ENCODE measurements around the gene EVA1B. TPM values are rescaled to one million over a fixed set of nuclear protein-coding genes. Genes with fewer than 3 reads are reported as not detected.

Gene EVA1B
- total RNA-seq, 1 experiment from 2014 or later, result 25.1 TPM

- ATAC-seq (peak; percentile 93), DNase-seq (ENCODE audit: low read depth, low spot score) (peak; percentile 72)
- Histone ChIP-seq H3K27ac (ENCODE audit: low read depth, low read length) (peak overlapping the region; percentile 81), H3K4me2 (ENCODE audit: low read length) (peak overlapping the region; percentile 82), H3K9me2 (ENCODE audit: insufficient read depth) (no peaks in the 10 kb centered on the region), H3K9ac (ENCODE audit: low read length) (peak overlapping the region; percentile 63), H3K27me3 (ENCODE audit: insufficient read depth, low read length) (no peaks in the 10 kb centered on the region), H3K4me1 (ENCODE audit: control insufficient read depth in 1 of 2, insufficient read depth in 2 of 2, low read length in 2 of 2) (peaks cover 4 to 23% of the 10 kb centered on the region in 2 experiments; a peak in 1 of 4 replicates), H4K20me1 (ENCODE audit: insufficient read depth) (no peaks in the 10 kb centered on the region), H3K9me3 (ENCODE audit: control insufficient read depth in 1 of 2, insufficient read depth in 1 of 2, low read depth in 1 of 2, low read length in 2 of 2) (no peaks in the 10 kb centered on the region), H3K4me3 (replicated peaks in 1 of 2; ENCODE audit: low read depth in 1 of 2, low read length in 2 of 2) (peak overlapping the region; percentile 60 to 67), H3K36me3 (ENCODE audit: control insufficient read depth in 1 of 2, insufficient read depth in 2 of 2, low read length in 2 of 2) (peaks cover 23% of the 10 kb centered on the region in 2 experiments; a peak in 3 of 4 replicates), H2AFZ (ENCODE audit: low read depth, low read length, poor library complexity, severe bottlenecking) (no peak overlapping the region), H3K79me2 (ENCODE audit: insufficient read depth, low read length) (0 out of 2 replicates have a peak, but pooled peaks cover 4% of the 10 kb centered on the region)
- intact Hi-C loops (cut with micrococcal nuclease), result no loop called here
- ChIA-PET RAD21 (ENCODE audit: low non-redundant PET in 1 of 2, low total read pairs in 2 of 2, uncharacterized antibody in 2 of 2, unreplicated experiment in 2 of 2) (interaction anchor here in 1 of 2 experiments (1.5 kb wide), 1 partner anchor 157 kb away, joined by 3 read pairs; no protein-coding TSS in a partner anchor), POLR2A (interaction anchor here (1.1 to 2.0 kb wide), 2 partner anchors 80 to 110 kb away, joined by 4 to 12 read pairs; no protein-coding TSS in a partner anchor), CTCF (no interaction called here)
- TF ChIP-seq, protein P1, sequence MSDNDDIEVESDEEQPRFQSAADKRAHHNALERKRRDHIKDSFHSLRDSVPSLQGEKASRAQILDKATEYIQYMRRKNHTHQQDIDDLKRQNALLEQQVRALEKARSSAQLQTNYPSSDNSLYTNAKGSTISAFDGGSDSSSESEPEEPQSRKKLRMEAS (IDR thresholded peaks at IDR 0.05), result 0 out of 2 replicates have a peak, but pooled peaks have one; percentile 5
- TF ChIP-seq SP1 (IDR thresholded peaks at IDR 0.05; ENCODE audit: low read depth) (no peak), TCF7L2 (IDR thresholded peaks at IDR 0.05; ENCODE audit: borderline replicate concordance, extremely low read depth, insufficient read depth, insufficient read length) (peak; percentile 39), POLR2AphosphoS5 (IDR thresholded peaks at IDR 0.05; ENCODE audit: low read depth, low read length) (peak; percentile 95), POLR2A (IDR thresholded peaks at IDR 0.05; ENCODE audit: borderline replicate concordance, extremely low read depth, insufficient read depth, insufficient read length) (peak; percentile 94), SRF (IDR thresholded peaks at IDR 0.05; ENCODE audit: low read depth) (no peak), YY1 (IDR thresholded peaks at IDR 0.05; ENCODE audit: extremely low read depth, insufficient replicate concordance, low read depth, low read length) (no peak), ELF1 (IDR thresholded peaks at IDR 0.05; ENCODE audit: borderline replicate concordance, low read depth) (no peak), JUND (IDR thresholded peaks at IDR 0.05) (no peak), EGR1 (IDR thresholded peaks at IDR 0.05; ENCODE audit: low read depth) (no peak), ZNF274 (IDR thresholded peaks at IDR 0.05; ENCODE audit: low read depth, low read length) (no peak), ZFX (IDR thresholded peaks at IDR 0.05) (no peak), RAD21 (IDR thresholded peaks at IDR 0.05; ENCODE audit: low read depth) (no peak)
- no TSS peak for BruUV-seq (replicated peaks)
Observed at GRCh38 chr1:36306902-36307456, 16.5 kb downstream of the EVA1B start.
